Liver (tissue), 9 donors: Measurements from ENCODE around the gene UQCR11. TPM values are rescaled to one million over a fixed set of nuclear protein-coding genes. Genes with fewer than 3 reads are reported as not detected.

Source experiments
- DNase-seq: peaks from one replicate; pipeline ENCODE4 v3.0.0-alpha.2; 2017; ENCODE audit warnings: low spot score
- H3K27ac ChIP-seq, 2 donors: one replicate each; pipeline ENCODE4 v1.7.0; 2013; ENCODE audit warnings: inconsistent platforms in 2 of 2, low read length in 2 of 2, control low read depth in 1 of 2, low read depth in 1 of 2, mild to moderate bottlenecking in 1 of 2
- H3K27me3 ChIP-seq, 4 donors: one replicate each; pipeline versions ENCODE4 v1.6.1 to v1.7.0; 2013; ENCODE audit warnings: low read length in 3 of 4, inconsistent platforms in 1 of 4, mild to moderate bottlenecking in 1 of 4, moderate library complexity in 1 of 4; ENCODE audit not compliant: control insufficient read depth in 4 of 4, insufficient read depth in 4 of 4
- H3K36me3 ChIP-seq, 4 donors: one replicate each; pipeline versions ENCODE4 v1.6.1 to v1.7.0; 2013; ENCODE audit warnings: low read length in 3 of 4, mild to moderate bottlenecking in 3 of 4, low read depth in 1 of 4, moderate library complexity in 1 of 4; ENCODE audit not compliant: control insufficient read depth in 4 of 4, insufficient read depth in 3 of 4
- H3K4me1 ChIP-seq, 4 donors: one replicate each; pipeline versions ENCODE4 v1.6.1 to v1.7.0; 2013; ENCODE audit warnings: low read length in 3 of 4, mild to moderate bottlenecking in 3 of 4, moderate library complexity in 1 of 4; ENCODE audit not compliant: control insufficient read depth in 4 of 4, insufficient read depth in 4 of 4
- H3K4me3 ChIP-seq, 3 donors: one replicate each; pipeline versions ENCODE4 v1.6.1 to v1.7.0; 2013; ENCODE audit warnings: low read length in 3 of 3, control low read depth in 1 of 3, low read depth in 1 of 3, mild to moderate bottlenecking in 1 of 3
- H3K9ac ChIP-seq, 2 donors: one replicate each; pipeline ENCODE4 v1.7.0; 2013; ENCODE audit warnings: low read length in 2 of 2, mild to moderate bottlenecking in 2 of 2, moderate library complexity in 2 of 2, control low read depth in 1 of 2, low read depth in 1 of 2
- H3K9me3 ChIP-seq, 4 donors: one replicate each; pipeline versions ENCODE4 v1.6.1 to v1.7.0; 2013; ENCODE audit warnings: low read length in 3 of 4; ENCODE audit not compliant: control insufficient read depth in 4 of 4
- EGR1 ChIP-seq, 2 donors: IDR thresholded peaks; 2 replicates each; pipeline ENCODE4 v1.6.1; 2016 to 2018; ENCODE audit warnings: antibody characterized with exemption in 2 of 2, low read depth in 2 of 2
- FOXA1 ChIP-seq: IDR thresholded peaks from 2 replicates; pipeline ENCODE4 v1.6.1; 2016; ENCODE audit warnings: antibody characterized with exemption
- FOXA2 ChIP-seq: IDR thresholded peaks from 2 replicates; pipeline ENCODE4 v1.6.1; 2016; ENCODE audit warnings: antibody characterized with exemption
- HNF4A ChIP-seq, 2 donors: conservative IDR thresholded peaks; 2 replicates each; pipeline ENCODE4 v1.6.1; 2016; ENCODE audit warnings: antibody characterized with exemption in 2 of 2, mild to moderate bottlenecking in 2 of 2
- HNF4G ChIP-seq: IDR thresholded peaks from 2 replicates; pipeline ENCODE4 v1.6.1; 2016; ENCODE audit warnings: antibody characterized with exemption
- JUND ChIP-seq, 2 donors: IDR thresholded peaks; 2 replicates each; pipeline ENCODE4 v1.6.1; 2016; ENCODE audit warnings: antibody characterized with exemption in 2 of 2
- NR2F2 ChIP-seq: IDR thresholded peaks from 2 replicates; pipeline ENCODE4 v1.6.1; 2016; ENCODE audit warnings: antibody characterized with exemption
- RAD21 ChIP-seq, 2 donors: IDR thresholded peaks; 2 replicates each; pipeline ENCODE4 v1.6.1; 2016; ENCODE audit warnings: antibody characterized with exemption in 2 of 2, mild to moderate bottlenecking in 2 of 2
- SP1 ChIP-seq: IDR thresholded peaks from 2 replicates; pipeline ENCODE4 v1.6.1; 2018; ENCODE audit warnings: antibody characterized with exemption, mild to moderate bottlenecking
- TAF1 ChIP-seq: conservative IDR thresholded peaks from 2 replicates; pipeline ENCODE4 v1.6.1; 2016; ENCODE audit warnings: antibody characterized with exemption, mild to moderate bottlenecking
- YY1 ChIP-seq: IDR thresholded peaks from 2 replicates; pipeline ENCODE4 v1.6.1; 2016; ENCODE audit warnings: antibody characterized with exemption, mild to moderate bottlenecking
- WGBS: extraction: QIAGEN DNeasy Blood & Tissue Kit; methylation state at CpG from one replicate; pipeline ENCODE4 v1.1.7; 2013; 5-methylcytosine and 5-hydroxymethylcytosine counted together
- polyA plus RNA-seq, 2 donors: library from polyadenylated mRNA; stranded (reverse) in 1 of 2; unstranded in 1 of 2; fragments of 200-250 nt in 1 of 2; fragments of >200 nt in 1 of 2; fragmentation: Nextera tagmentation in 1 of 2; extraction: Ambion mirVana in 1 of 2; gene quantifications; one replicate each; pipeline versions ENCODE4 v1.2.1 to v1.2.3, GENCODE V29; 2013 to 2015
- total RNA-seq, 2 donors: library from RNA; depleted of rRNA; stranded (reverse); fragments of >200 nt; gene quantifications; one replicate each; pipeline ENCODE4 v1.2.3, GENCODE V29; 2014
- TF ChIP-seq, protein P1 (sequence below): fragments of 150-350 bp; IDR thresholded peaks from 2 replicates; pipeline ENCODE4 v1.5.1; 2017; ENCODE audit warnings: improper control_type of control experiment, low read depth, low read length; ENCODE audit not compliant: missing input control
- TF ChIP-seq, protein P2 (sequence below): IDR thresholded peaks from 2 replicates; pipeline ENCODE4 v1.6.1; 2016; ENCODE audit warnings: antibody characterized with exemption
- TF ChIP-seq, protein P3 (sequence below): IDR thresholded peaks from 2 replicates; pipeline ENCODE4 v1.6.1; 2016; ENCODE audit warnings: antibody characterized with exemption, mild to moderate bottlenecking
- TF ChIP-seq, protein P4 (sequence below): IDR thresholded peaks from 2 replicates; pipeline ENCODE4 v1.6.1; 2016; ENCODE audit warnings: antibody characterized with exemption
- TF ChIP-seq, protein P5 (sequence below): IDR thresholded peaks from 2 replicates; pipeline ENCODE4 v1.6.1; 2016; ENCODE audit warnings: antibody characterized with exemption
- donor health status: healthy.
- donor health status: healthy.
- donor health status: healthy.
- donor health status: healthy.
- donor health status: healthy.

UQCR11 gene
- total and polyA plus RNA-seq, 4 donors = 23.8 to 862 (median 82.3) TPM

DNA sequence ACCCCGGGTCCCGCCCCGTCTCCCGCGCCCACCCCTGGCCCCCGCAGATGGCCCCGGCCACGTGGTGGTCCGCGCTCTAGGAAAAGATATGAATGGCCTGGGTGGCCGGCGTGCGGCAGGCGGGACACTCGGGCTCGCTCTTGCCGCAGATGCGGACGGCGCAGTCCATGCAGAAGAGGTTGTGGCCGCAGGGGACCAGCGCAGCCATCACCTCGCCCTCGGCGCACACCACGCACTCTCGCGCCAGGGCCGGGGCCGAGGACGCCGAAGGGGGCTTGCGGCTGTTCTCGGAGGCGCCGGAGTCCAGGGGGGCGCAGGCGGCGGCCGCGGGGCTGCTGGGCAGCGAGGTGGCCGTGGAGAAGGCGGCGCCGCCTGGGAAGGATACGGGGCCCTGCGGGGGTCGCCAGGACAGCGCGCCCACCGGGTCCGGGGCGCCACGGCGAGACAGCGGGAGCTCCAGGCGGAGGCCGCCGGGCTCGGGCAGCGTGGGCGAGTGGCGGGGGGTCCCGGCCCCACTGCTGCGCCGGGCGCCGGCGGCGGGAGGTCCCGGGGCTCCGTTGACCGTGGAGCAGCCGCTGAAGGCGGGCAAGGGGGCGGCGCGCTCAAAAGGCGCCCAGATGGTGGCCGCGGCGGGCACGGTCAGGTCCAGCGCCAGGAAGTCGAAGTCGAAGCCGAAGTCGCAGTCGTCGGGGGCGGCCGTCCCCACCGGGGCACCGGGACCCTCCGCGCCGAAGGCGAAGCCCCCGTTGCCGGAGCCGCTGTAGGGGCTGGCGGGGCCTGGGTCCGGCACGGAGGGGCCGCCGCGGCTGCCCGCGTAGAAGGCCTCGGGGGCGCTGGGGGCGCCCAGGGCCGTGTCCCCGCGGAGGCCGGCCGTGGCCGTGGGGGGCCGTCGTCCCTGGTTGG, 49.5 kb downstream of the UQCR11 start (continued):
- TF ChIP-seq, protein P1, sequence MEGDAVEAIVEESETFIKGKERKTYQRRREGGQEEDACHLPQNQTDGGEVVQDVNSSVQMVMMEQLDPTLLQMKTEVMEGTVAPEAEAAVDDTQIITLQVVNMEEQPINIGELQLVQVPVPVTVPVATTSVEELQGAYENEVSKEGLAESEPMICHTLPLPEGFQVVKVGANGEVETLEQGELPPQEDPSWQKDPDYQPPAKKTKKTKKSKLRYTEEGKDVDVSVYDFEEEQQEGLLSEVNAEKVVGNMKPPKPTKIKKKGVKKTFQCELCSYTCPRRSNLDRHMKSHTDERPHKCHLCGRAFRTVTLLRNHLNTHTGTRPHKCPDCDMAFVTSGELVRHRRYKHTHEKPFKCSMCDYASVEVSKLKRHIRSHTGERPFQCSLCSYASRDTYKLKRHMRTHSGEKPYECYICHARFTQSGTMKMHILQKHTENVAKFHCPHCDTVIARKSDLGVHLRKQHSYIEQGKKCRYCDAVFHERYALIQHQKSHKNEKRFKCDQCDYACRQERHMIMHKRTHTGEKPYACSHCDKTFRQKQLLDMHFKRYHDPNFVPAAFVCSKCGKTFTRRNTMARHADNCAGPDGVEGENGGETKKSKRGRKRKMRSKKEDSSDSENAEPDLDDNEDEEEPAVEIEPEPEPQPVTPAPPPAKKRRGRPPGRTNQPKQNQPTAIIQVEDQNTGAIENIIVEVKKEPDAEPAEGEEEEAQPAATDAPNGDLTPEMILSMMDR = no peak
- TF ChIP-seq HNF4G = no peak
- no peak for TF ChIP-seq HNF4A (conservative IDR thresholded peaks at IDR 0.05)

DNA sequence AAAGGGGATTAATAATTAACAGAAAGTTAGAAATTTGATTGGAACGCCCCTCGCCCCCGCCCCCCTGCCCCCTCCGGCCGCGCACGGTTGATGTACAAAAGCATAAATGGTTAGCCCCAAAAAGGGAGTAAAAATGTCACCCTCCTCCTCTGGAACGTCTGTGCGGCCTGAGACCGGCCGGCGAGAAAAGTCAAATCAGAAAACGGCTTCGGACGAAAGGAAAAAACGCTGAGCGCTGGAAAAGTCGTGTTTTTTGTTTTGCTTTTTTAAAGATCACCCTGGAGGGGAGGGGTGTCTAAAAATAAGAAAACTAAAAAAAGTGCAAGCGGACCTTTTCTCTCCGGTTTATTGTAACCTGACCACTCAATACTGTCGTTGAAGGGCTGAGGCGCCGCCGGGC, 50.3 kb downstream of the UQCR11 start:
- Histone ChIP-seq H3K36me3 (peaks cover 0 to 3% (median 0%) of the 10 kb centered on the region in 4 donors), H3K27ac (no peak overlapping the region), H3K27me3 (no peaks in the 10 kb centered on the region), H3K4me1 (no peaks in the 10 kb centered on the region), H3K9ac (no peak overlapping the region), H3K9me3 (no peaks in the 10 kb centered on the region), H3K4me3 (no peak overlapping the region)
- DNase-seq = no peak
- no peak for TF ChIP-seq SP1
- no peak for TF ChIP-seq RAD21 (IDR thresholded peaks at IDR 0.05)
- TF ChIP-seq, protein P2, sequence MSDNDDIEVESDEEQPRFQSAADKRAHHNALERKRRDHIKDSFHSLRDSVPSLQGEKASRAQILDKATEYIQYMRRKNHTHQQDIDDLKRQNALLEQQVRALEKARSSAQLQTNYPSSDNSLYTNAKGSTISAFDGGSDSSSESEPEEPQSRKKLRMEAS = no peak
- TF ChIP-seq HNF4G = no peak
- TF ChIP-seq, protein P1 = no peak
- TF ChIP-seq YY1 = no peak
- TF ChIP-seq JUND (IDR thresholded peaks at IDR 0.05) = no peak
- TF ChIP-seq FOXA2 = no peak
- TF ChIP-seq, protein P3, sequence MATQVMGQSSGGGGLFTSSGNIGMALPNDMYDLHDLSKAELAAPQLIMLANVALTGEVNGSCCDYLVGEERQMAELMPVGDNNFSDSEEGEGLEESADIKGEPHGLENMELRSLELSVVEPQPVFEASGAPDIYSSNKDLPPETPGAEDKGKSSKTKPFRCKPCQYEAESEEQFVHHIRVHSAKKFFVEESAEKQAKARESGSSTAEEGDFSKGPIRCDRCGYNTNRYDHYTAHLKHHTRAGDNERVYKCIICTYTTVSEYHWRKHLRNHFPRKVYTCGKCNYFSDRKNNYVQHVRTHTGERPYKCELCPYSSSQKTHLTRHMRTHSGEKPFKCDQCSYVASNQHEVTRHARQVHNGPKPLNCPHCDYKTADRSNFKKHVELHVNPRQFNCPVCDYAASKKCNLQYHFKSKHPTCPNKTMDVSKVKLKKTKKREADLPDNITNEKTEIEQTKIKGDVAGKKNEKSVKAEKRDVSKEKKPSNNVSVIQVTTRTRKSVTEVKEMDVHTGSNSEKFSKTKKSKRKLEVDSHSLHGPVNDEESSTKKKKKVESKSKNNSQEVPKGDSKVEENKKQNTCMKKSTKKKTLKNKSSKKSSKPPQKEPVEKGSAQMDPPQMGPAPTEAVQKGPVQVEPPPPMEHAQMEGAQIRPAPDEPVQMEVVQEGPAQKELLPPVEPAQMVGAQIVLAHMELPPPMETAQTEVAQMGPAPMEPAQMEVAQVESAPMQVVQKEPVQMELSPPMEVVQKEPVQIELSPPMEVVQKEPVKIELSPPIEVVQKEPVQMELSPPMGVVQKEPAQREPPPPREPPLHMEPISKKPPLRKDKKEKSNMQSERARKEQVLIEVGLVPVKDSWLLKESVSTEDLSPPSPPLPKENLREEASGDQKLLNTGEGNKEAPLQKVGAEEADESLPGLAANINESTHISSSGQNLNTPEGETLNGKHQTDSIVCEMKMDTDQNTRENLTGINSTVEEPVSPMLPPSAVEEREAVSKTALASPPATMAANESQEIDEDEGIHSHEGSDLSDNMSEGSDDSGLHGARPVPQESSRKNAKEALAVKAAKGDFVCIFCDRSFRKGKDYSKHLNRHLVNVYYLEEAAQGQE = no peak
- no peak for TF ChIP-seq HNF4A (conservative IDR thresholded peaks at IDR 0.05)
- TF ChIP-seq, protein P4, sequence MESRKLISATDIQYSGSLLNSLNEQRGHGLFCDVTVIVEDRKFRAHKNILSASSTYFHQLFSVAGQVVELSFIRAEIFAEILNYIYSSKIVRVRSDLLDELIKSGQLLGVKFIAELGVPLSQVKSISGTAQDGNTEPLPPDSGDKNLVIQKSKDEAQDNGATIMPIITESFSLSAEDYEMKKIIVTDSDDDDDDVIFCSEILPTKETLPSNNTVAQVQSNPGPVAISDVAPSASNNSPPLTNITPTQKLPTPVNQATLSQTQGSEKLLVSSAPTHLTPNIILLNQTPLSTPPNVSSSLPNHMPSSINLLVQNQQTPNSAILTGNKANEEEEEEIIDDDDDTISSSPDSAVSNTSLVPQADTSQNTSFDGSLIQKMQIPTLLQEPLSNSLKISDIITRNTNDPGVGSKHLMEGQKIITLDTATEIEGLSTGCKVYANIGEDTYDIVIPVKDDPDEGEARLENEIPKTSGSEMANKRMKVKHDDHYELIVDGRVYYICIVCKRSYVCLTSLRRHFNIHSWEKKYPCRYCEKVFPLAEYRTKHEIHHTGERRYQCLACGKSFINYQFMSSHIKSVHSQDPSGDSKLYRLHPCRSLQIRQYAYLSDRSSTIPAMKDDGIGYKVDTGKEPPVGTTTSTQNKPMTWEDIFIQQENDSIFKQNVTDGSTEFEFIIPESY = no peak
- no peak for TF ChIP-seq EGR1 (IDR thresholded peaks at IDR 0.05; ENCODE audit: low read depth in 2 of 2)
- no peak for TF ChIP-seq TAF1
- TF ChIP-seq, protein P5, sequence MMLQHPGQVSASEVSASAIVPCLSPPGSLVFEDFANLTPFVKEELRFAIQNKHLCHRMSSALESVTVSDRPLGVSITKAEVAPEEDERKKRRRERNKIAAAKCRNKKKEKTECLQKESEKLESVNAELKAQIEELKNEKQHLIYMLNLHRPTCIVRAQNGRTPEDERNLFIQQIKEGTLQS = no peak
- no peak for TF ChIP-seq NR2F2
- no peak for TF ChIP-seq FOXA1
- 92% methylated on average over 24 of the region's 24 CpGs for WGBS
